GM06990 (cell line): ENCODE data around the gene AUTS2.

Experiments
- DNase-seq: peaks from one replicate; pipeline ENCODE4 v3.0.0-alpha.2; 2011; ENCODE audit not compliant: insufficient read length; ENCODE audit errors: extremely low read depth
- H3K27me3 ChIP-seq: replicated peaks from 2 replicates; pipeline ENCODE4 v1.6.0; 2011; ENCODE audit warnings: low read length; ENCODE audit not compliant: control insufficient read depth, insufficient read depth
- H3K36me3 ChIP-seq: 2 replicates; pipeline ENCODE4 v1.5.1; 2011; ENCODE audit warnings: low read length; ENCODE audit not compliant: control insufficient read depth, insufficient read depth
- H3K4me3 ChIP-seq: replicated peaks from 2 replicates; pipeline ENCODE4 v1.5.1; 2011; ENCODE audit warnings: low read depth, mild to moderate bottlenecking, control low read depth, low read length
- TF ChIP-seq, protein P1 (sequence below): IDR thresholded peaks from 2 replicates; pipeline ENCODE4 v1.5.1; 2011; ENCODE audit warnings: low read length, control low read depth, mild to moderate bottlenecking, inconsistent platforms; ENCODE audit not compliant: insufficient read depth, poor library complexity, severe bottlenecking

The AUTS2 gene

DNA sequence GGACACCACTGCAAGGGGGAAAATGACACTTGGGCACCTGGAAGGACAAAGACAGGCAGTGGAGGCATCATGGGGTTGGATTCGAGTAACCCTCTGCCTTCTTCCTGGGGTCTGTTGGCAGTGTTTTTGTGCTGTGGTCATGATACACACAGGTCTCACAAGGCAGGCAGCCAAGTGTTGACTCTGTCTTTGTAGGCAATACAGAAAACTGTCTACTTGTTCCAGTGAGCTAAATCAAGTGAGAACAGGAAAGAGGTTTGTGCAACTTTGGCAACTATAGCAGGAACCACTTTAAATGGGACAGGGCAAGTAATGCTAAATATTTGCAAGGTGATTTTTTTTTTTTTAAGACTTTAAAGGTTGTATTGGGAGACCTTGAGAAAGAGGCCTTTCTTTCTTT is 955.1 kb downstream of the AUTS2 start:
- TF ChIP-seq, protein P1, sequence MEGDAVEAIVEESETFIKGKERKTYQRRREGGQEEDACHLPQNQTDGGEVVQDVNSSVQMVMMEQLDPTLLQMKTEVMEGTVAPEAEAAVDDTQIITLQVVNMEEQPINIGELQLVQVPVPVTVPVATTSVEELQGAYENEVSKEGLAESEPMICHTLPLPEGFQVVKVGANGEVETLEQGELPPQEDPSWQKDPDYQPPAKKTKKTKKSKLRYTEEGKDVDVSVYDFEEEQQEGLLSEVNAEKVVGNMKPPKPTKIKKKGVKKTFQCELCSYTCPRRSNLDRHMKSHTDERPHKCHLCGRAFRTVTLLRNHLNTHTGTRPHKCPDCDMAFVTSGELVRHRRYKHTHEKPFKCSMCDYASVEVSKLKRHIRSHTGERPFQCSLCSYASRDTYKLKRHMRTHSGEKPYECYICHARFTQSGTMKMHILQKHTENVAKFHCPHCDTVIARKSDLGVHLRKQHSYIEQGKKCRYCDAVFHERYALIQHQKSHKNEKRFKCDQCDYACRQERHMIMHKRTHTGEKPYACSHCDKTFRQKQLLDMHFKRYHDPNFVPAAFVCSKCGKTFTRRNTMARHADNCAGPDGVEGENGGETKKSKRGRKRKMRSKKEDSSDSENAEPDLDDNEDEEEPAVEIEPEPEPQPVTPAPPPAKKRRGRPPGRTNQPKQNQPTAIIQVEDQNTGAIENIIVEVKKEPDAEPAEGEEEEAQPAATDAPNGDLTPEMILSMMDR = no peak
- no peak for DNase-seq
- Histone ChIP-seq H3K27me3 (no peaks in the 10 kb centered on the region), H3K36me3 (no peaks in the 10 kb centered on the region), H3K4me3 (no peak overlapping the region)

DNA sequence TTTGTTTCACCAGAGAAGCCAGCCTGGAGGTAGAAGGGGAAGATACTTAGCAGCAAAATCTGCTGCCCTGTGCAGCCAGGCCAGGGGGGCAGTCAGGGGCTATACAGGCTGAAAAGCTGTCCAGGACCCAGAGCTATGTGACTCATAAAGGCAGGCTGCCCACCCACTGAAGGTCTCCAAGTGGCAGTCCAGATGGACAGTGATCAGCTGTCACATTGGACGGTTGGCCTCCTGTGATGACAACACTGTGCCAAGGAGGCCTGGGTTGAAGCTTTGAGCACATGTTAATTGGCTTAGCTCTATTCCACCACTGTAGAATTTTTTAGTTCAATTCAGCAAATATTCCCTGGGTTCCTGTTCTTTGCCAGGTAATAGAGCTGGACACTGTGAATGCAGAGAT is 956.4 kb downstream of the AUTS2 start:
- DNase-seq = no peak
- TF ChIP-seq, protein P1 = no peak
- H3K36me3 ChIP-seq = no peaks in the 10 kb centered on the region
- H3K27me3 ChIP-seq = no peaks in the 10 kb centered on the region
- no peak overlapping the region for H3K4me3 ChIP-seq

DNA sequence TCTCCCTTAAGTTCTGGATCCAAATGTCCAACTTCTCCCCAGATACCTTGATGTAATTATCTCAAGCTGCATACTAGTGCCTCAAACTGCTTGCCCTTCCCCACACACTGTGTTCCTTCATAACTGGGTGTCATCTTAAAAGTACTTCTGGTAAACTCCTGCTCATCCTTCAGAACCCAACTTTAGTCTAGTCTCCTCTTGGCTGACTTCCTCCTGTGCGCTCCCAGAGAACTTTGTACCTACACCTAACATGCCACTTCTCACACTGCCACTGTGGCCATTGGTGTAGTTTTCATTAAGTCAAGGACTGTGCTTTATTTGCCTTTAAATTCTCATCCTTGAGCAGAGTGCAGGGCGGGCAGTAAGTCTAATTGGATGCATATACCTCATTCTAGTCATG is 958.5 kb downstream of the AUTS2 start:
- Histone ChIP-seq H3K27me3 (no peaks in the 10 kb centered on the region), H3K36me3 (no peaks in the 10 kb centered on the region), H3K4me3 (no peak overlapping the region)
- TF ChIP-seq, protein P1 = no peak
- DNase-seq = no peak

DNA sequence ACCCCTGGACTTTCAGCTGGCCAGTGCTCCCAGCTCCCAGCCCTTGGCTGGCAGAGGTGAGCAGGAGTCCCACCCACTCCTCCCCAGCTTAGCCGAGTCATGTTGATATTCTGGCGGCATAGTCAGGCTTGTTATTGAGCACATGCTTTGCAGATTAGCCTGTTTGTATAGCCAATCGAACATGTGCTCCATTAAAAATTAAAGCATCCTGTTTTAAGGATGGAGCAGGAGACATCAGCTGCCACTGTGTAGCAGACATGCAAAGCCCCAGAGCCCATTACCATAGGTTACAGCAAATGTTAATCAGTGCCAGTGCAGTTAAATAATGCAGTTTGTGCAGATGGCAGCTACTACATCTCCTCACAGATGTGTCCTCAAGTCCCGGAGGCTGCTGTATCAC is 959.1 kb downstream of the AUTS2 start:
- Histone ChIP-seq H3K36me3 (no peaks in the 10 kb centered on the region), H3K27me3 (no peaks in the 10 kb centered on the region), H3K4me3 (no peak overlapping the region)
- DNase-seq = no peak
- TF ChIP-seq, protein P1 = no peak

DNA sequence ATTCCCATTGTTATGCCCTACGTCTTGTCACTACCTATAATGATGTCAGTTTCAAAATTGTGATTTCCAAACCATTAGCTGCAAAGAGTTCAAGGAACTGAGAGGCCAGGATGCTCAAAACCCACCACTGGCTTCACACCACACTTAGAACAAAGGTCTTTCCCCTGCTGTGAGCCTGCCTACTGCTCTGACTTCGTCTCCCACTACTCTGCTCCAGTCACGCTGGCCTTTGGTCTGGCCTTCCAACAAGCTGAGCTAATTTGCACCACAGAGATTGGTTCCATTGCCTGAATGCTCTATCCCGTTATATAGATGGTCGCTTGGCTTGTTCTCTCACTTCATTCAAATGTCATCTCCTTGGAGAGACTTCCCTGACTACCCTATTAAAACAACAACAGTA is 961.5 kb downstream of the AUTS2 start:
- Histone ChIP-seq H3K27me3 (no peaks in the 10 kb centered on the region), H3K4me3 (no peak overlapping the region), H3K36me3 (no peaks in the 10 kb centered on the region)
- TF ChIP-seq, protein P1 = no peak
- no peak for DNase-seq

DNA sequence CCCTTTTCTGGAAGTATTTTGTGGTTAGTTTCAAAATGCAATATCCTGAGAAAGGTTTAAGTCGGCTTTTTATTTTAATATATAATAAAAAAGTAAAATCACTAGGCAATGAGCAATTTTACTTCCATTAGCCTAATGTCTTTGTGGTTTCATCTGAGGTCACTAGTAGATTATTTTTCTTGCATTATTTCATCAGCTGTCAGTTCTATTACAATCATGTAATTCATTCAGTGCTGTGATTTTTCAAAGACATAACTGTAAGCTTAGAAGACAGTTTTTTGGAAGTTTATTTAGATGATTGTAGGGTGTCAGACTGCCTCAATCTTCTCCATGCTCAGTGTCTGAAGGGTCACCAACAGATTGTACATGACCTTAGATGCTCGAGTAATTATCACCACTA is 965.7 kb downstream of the AUTS2 start:
- Histone ChIP-seq H3K36me3 (no peaks in the 10 kb centered on the region), H3K27me3 (no peaks in the 10 kb centered on the region), H3K4me3 (no peak overlapping the region)
- no peak for DNase-seq
- TF ChIP-seq, protein P1 = no peak
